Panc1 (cell line): Measurements from ENCODE around the gene MICALL2. TPM values are rescaled to one million over a fixed set of nuclear protein-coding genes. Genes with fewer than 3 reads are reported as not detected.

Experiments used
- ATAC-seq: fragments of 200-7000 bp; cut with Tn5 transposase; 2 replicates; pipeline ENCODE4 v1.9.1; 2020; ENCODE audit warnings: mild to moderate bottlenecking, moderate library complexity
- BruUV-seq: library from RNA; stranded (reverse); fragments of 400-500 nt; replicated peaks from 2 replicates; lab custom pipeline; 2021; lab: Mats Ljungman, UMichigan
- CTCF ChIA-PET: fragments of 300-600 bp; sonication (Branson Sonifier 250); formaldehyde crosslinking; loops from one replicate; lab custom pipeline; 2022; ENCODE audit warnings: antibody characterized with exemption; lab: Charles Lee
- POLR2A ChIA-PET: fragments of 300-600 bp; sonication (Branson Sonifier 250); formaldehyde crosslinking; loops from one replicate; lab custom pipeline; 2022; ENCODE audit warnings: antibody characterized with exemption; lab: Charles Lee
- DNase-seq: peaks from one replicate; pipeline ENCODE4 v3.0.0-alpha.2; 2010; ENCODE audit warnings: low read depth, low spot score
- H3K27ac ChIP-seq: 2 replicates; pipeline ENCODE4 v1.5.1; 2011; ENCODE audit warnings: mild to moderate bottlenecking, low read length, inconsistent platforms
- H3K27me3 ChIP-seq: fragments of 200-500 bp; sonication (Bioruptor generic); 2 replicates; pipeline ENCODE4 v1.6.0; 2014; ENCODE audit warnings: low read length, inconsistent platforms; ENCODE audit not compliant: control insufficient read depth, insufficient read depth
- H3K36me3 ChIP-seq: fragments of 200-500 bp; sonication (Bioruptor generic); 2 replicates; pipeline ENCODE4 v1.5.1; 2014; ENCODE audit warnings: inconsistent platforms, mild to moderate bottlenecking, low read length, moderate library complexity; ENCODE audit not compliant: control insufficient read depth, insufficient read depth
- H3K4me1 ChIP-seq: 2 replicates; pipeline ENCODE4 v1.5.1; 2011; ENCODE audit warnings: inconsistent platforms, mild to moderate bottlenecking, low read length, moderate library complexity; ENCODE audit not compliant: control insufficient read depth, insufficient read depth
- H3K4me3 ChIP-seq, 2 experiments: 2 replicates each; pipeline ENCODE4 v1.5.1; 2011 to 2012; ENCODE audit warnings: low read depth in 2 of 2, low read length in 2 of 2, mild to moderate bottlenecking in 2 of 2, inconsistent platforms in 1 of 2, moderate library complexity in 1 of 2
- H3K9me3 ChIP-seq: fragments of 200-500 bp; sonication (Bioruptor generic); 2 replicates; pipeline ENCODE4 v1.5.1; 2014; ENCODE audit warnings: low read depth, mild to moderate bottlenecking, inconsistent platforms, low read length, moderate library complexity; ENCODE audit not compliant: control insufficient read depth, insufficient read depth
- POLR2AphosphoS5 ChIP-seq: IDR thresholded peaks from 2 replicates; pipeline ENCODE4 v1.6.1; 2012; ENCODE audit warnings: mild to moderate bottlenecking, low read depth, low read length, moderate library complexity
- SIN3A ChIP-seq: IDR thresholded peaks from 2 replicates; pipeline ENCODE4 v1.6.1; 2012; ENCODE audit warnings: low read depth, mild to moderate bottlenecking, low read length, moderate library complexity, borderline replicate concordance; ENCODE audit not compliant: insufficient read depth
- TCF7L2 ChIP-seq: IDR thresholded peaks from 2 replicates; pipeline ENCODE4 v1.6.1; 2011; ENCODE audit warnings: mild to moderate bottlenecking, low read depth, low read length, inconsistent platforms
- in situ Hi-C: cut with HindIII; loops from 2 replicates; pipeline ENCODE4 v1.10.0; 2016; ENCODE audit warnings: low sequenced_read_pairs, low pct_unique_long_range_greater_than_20kb
- intact Hi-C: fragments of 100-400 bp; cut with micrococcal nuclease; formaldehyde crosslinking; loops from one replicate; pipeline ENCODE4 v1.10.0; 2022; ENCODE audit not compliant: unreplicated experiment
- total RNA-seq: library from RNA; stranded (reverse); gene quantifications from one replicate; pipeline ENCODE4 v1.2.1, GENCODE V29; 2021; ENCODE audit not compliant: unreplicated experiment
- TF ChIP-seq, protein P1 (sequence below), 2 experiments: IDR thresholded peaks; 2 replicates each; pipeline ENCODE4 v1.6.1; 2011 to 2012; ENCODE audit warnings: low read depth in 2 of 2, control low read depth in 1 of 2, low read length in 1 of 2, mild to moderate bottlenecking in 1 of 2, moderate library complexity in 1 of 2; ENCODE audit not compliant: insufficient read depth in 1 of 2
- TF ChIP-seq, protein P2 (sequence below): fragments of 450-650 bp; IDR thresholded peaks from 2 replicates; pipeline ENCODE4 v1.5.1; 2017; ENCODE audit warnings: mild to moderate bottlenecking

MICALL2 gene
- total RNA-seq, 1 experiment from 2014 or later: 144 TPM

DNA sequence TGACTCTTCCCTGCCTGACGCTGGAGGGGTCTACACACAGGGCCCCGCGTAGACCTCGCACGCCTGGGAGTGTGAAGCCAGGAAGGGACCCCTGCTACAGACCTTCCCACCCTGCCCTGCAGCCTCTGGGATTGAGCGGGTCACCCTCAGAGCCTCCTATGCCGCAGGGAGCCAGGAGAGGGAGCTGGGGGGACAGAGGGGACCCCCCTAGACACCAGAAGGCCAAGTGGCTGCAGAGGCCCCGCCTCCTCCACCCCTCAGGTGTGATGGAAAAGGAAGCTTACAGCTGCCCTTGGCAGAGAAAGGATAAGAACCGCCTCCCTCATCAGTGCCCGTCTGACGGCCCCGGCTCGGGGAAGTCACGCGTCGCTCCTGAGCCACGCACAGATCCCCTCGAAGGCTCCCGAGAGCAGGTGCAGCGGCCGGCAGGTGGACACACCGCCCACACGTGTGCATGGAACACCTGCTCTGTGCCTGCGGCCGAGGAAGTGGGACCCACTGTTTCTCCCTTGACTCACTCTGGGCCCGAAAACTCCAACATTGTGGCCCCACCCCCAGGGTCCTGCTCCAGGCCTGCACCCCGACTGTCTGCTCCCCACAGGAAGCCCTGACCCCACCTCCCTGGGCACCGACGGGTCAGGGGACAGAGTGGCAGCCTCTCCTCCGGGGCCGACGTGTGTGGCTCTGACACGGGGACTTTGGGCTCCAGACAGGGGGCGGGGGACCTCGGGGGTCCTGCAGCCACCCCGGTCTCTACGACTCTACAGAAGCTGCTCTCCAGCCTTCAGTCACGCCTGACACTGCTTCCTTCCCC is 73.3 kb downstream of the MICALL2 start:
- H3K4me1 ChIP-seq: no peaks in the 10 kb centered on the region
- no TSS peak for BruUV-seq
- ChIA-PET CTCF (no interaction called here), POLR2A (no interaction called here)
- H3K36me3 ChIP-seq: no peaks in the 10 kb centered on the region
- intact Hi-C loops: no loop called here
- no peak overlapping the region for H3K27ac ChIP-seq
- 0 out of 2 replicates have a peak, but pooled peaks cover 3% of the 10 kb centered on the region for H3K27me3 ChIP-seq
- no peak for TF ChIP-seq TCF7L2
- TF ChIP-seq POLR2AphosphoS5: no peak
- no peak for TF ChIP-seq SIN3A
- TF ChIP-seq, protein P1, sequence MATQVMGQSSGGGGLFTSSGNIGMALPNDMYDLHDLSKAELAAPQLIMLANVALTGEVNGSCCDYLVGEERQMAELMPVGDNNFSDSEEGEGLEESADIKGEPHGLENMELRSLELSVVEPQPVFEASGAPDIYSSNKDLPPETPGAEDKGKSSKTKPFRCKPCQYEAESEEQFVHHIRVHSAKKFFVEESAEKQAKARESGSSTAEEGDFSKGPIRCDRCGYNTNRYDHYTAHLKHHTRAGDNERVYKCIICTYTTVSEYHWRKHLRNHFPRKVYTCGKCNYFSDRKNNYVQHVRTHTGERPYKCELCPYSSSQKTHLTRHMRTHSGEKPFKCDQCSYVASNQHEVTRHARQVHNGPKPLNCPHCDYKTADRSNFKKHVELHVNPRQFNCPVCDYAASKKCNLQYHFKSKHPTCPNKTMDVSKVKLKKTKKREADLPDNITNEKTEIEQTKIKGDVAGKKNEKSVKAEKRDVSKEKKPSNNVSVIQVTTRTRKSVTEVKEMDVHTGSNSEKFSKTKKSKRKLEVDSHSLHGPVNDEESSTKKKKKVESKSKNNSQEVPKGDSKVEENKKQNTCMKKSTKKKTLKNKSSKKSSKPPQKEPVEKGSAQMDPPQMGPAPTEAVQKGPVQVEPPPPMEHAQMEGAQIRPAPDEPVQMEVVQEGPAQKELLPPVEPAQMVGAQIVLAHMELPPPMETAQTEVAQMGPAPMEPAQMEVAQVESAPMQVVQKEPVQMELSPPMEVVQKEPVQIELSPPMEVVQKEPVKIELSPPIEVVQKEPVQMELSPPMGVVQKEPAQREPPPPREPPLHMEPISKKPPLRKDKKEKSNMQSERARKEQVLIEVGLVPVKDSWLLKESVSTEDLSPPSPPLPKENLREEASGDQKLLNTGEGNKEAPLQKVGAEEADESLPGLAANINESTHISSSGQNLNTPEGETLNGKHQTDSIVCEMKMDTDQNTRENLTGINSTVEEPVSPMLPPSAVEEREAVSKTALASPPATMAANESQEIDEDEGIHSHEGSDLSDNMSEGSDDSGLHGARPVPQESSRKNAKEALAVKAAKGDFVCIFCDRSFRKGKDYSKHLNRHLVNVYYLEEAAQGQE (IDR thresholded peaks at IDR 0.05; ENCODE audit: insufficient read depth in 1 of 2, low read depth in 2 of 2, low read length in 1 of 2): no peak
- TF ChIP-seq, protein P2, sequence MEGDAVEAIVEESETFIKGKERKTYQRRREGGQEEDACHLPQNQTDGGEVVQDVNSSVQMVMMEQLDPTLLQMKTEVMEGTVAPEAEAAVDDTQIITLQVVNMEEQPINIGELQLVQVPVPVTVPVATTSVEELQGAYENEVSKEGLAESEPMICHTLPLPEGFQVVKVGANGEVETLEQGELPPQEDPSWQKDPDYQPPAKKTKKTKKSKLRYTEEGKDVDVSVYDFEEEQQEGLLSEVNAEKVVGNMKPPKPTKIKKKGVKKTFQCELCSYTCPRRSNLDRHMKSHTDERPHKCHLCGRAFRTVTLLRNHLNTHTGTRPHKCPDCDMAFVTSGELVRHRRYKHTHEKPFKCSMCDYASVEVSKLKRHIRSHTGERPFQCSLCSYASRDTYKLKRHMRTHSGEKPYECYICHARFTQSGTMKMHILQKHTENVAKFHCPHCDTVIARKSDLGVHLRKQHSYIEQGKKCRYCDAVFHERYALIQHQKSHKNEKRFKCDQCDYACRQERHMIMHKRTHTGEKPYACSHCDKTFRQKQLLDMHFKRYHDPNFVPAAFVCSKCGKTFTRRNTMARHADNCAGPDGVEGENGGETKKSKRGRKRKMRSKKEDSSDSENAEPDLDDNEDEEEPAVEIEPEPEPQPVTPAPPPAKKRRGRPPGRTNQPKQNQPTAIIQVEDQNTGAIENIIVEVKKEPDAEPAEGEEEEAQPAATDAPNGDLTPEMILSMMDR: no peak
- 0 out of 2 replicates have a peak, but pooled peaks have one; percentile 2 for ATAC-seq
- in situ Hi-C loops: no loop called here
- DNase-seq: no peak
- H3K9me3 ChIP-seq: no peaks in the 10 kb centered on the region
- H3K4me3 ChIP-seq: no peak overlapping the region

DNA sequence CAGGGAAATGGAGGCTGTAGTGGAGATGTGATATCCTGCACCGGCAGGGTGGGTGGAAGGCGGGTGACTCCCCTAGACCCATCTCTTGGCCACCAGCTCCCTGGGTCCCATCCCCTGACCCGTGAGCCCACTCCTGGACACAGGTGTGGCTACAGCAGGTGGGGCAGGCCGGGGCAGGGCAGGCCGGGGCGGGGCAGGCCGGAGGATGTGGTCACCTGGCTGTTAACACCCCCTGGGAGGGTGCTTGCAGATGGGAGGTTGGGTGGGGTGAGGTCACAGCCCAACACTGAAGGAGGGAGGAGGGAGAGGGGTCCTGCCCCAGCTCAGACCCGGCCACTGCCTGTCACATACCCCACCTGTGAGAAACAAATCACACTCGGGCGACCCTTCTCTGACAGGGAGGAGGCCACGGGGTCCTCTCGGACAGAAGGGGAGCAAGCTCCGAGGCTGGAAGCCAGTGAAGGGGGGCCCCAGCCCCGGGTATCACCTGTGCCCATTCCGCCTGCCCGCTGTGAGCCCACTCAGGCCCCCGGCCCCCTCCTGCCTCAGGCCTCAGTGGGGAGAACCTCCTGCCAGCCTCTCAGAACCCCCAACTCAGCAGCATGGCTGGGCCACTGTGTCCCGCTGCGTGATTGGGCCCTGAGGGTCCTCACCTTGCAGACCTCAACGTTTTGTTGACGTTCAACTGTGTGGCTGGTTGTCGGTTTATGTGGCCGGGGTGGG is 74.0 kb downstream of the MICALL2 start:
- Histone ChIP-seq H3K4me1 (no peaks in the 10 kb centered on the region), H3K27me3 (no peaks in the 10 kb centered on the region), H3K9me3 (no peaks in the 10 kb centered on the region), H3K27ac (no peak overlapping the region), H3K36me3 (no peaks in the 10 kb centered on the region), H3K4me3 (no peak overlapping the region)
- BruUV-seq: no TSS peak
- POLR2A ChIA-PET: no interaction called here
- CTCF ChIA-PET: no interaction called here
- ATAC-seq (no peak), DNase-seq (no peak)
- TF ChIP-seq SIN3A: no peak
- TF ChIP-seq TCF7L2: no peak
- TF ChIP-seq POLR2AphosphoS5: no peak
- TF ChIP-seq, protein P1 (IDR thresholded peaks at IDR 0.05; ENCODE audit: insufficient read depth in 1 of 2, low read depth in 2 of 2, low read length in 1 of 2): no peak
- TF ChIP-seq, protein P2: no peak
- in situ Hi-C loops: no loop called here
- intact Hi-C loops: no loop called here
